Activated T-helper 17 cell treated with anti-CD3 and anti-CD28 coated beads, Interleukin-2, amount 50 U/mL, for 72 hours (primary cell): ENCODE data around the gene PRKCE. TPM values are rescaled to one million over a fixed set of nuclear protein-coding genes. Genes with fewer than 3 reads are reported as not detected.
"Not testable (repeated sequence)": the region's sequence is repeated elsewhere in the genome, so short reads cannot be mapped to it uniquely, and the experiment has no call there.

Experiments used
- ATAC-seq: fragments of 150-1000 bp; cut with Tn5 transposase; replicated peaks from 2 replicates; pipeline ENCODE4 v1.10.0; 2021; ENCODE audit warnings: mild to moderate bottlenecking, moderate library complexity
- H3K27ac Mint-ChIP-seq: one replicate; pipeline ENCODE4 v1.8.0; 2022; ENCODE audit warnings: mixed read lengths
- H3K27me3 Mint-ChIP-seq: one replicate; pipeline ENCODE4 v1.8.0; 2022; ENCODE audit warnings: mixed read lengths
- H3K36me3 Mint-ChIP-seq: one replicate; pipeline ENCODE4 v1.8.0; 2022; ENCODE audit warnings: low read depth, mild to moderate bottlenecking, mixed read lengths
- H3K4me1 Mint-ChIP-seq: one replicate; pipeline ENCODE4 v1.8.0; 2022; ENCODE audit warnings: mixed read lengths
- H3K4me3 Mint-ChIP-seq: one replicate; pipeline ENCODE4 v1.8.0; 2022; ENCODE audit warnings: mild to moderate bottlenecking, mixed read lengths
- H3K9me3 Mint-ChIP-seq: one replicate; pipeline ENCODE4 v1.8.0; 2022; ENCODE audit warnings: mixed read lengths
- total RNA-seq, 2 donors: library from RNA; stranded (reverse); gene quantifications; one replicate each; pipeline ENCODE4 v1.2.3, GENCODE V29; 2022

The PRKCE gene
- total RNA-seq, 2 donors from 2014 or later: 15.9 to 16.6 TPM

- H3K27ac Mint-ChIP-seq: no peak overlapping the region
- H3K9me3 Mint-ChIP-seq: no peaks in the 10 kb centered on the region
- no peaks in the 10 kb centered on the region for H3K27me3 Mint-ChIP-seq
- H3K4me1 Mint-ChIP-seq: peaks cover 8% of the 10 kb centered on the region
- no peak overlapping the region for H3K4me3 Mint-ChIP-seq
- no peaks in the 10 kb centered on the region for H3K36me3 Mint-ChIP-seq
- ATAC-seq: no peak
Observed at GRCh38 chr2:45690231-45690630, 38.8 kb downstream of the PRKCE start.

- H3K36me3 Mint-ChIP-seq: no peaks in the 10 kb centered on the region
- peaks cover 8% of the 10 kb centered on the region for H3K4me1 Mint-ChIP-seq
- no peak for ATAC-seq
- H3K9me3 Mint-ChIP-seq: no peaks in the 10 kb centered on the region
- no peak overlapping the region for H3K27ac Mint-ChIP-seq
- H3K27me3 Mint-ChIP-seq: no peaks in the 10 kb centered on the region
- H3K4me3 Mint-ChIP-seq: no peak overlapping the region
Observed at GRCh38 chr2:45691171-45691999, 39.9 kb downstream of the PRKCE start.

GRCh38 chr2:45692566-45692965 is 41.1 kb downstream of the PRKCE start:
- Mint-ChIP-seq H3K36me3 (no peaks in the 10 kb centered on the region), H3K27me3 (no peaks in the 10 kb centered on the region), H3K27ac (no peak overlapping the region), H3K4me3 (no peak overlapping the region), H3K9me3 (no peaks in the 10 kb centered on the region), H3K4me1 (peaks cover 8% of the 10 kb centered on the region)
- no peak for ATAC-seq

- ATAC-seq, H3K27ac Mint-ChIP-seq, H3K4me1 Mint-ChIP-seq, H3K36me3 Mint-ChIP-seq, H3K9me3 Mint-ChIP-seq, H3K27me3 Mint-ChIP-seq, H3K4me3 Mint-ChIP-seq: not testable (repeated sequence)
Observed at GRCh38 chr2:45695480-45696007, 44.1 kb downstream of the PRKCE start.

- H3K4me1 Mint-ChIP-seq: peaks cover 7% of the 10 kb centered on the region
- H3K36me3 Mint-ChIP-seq: no peaks in the 10 kb centered on the region
Observed at GRCh38 chr2:45696708-45697107, 45.2 kb downstream of the PRKCE start.

GRCh38 chr2:45697190-45697589 is 45.7 kb downstream of the PRKCE start:
- ATAC-seq: no peak
- no peaks in the 10 kb centered on the region for H3K27me3 Mint-ChIP-seq
- H3K4me3 Mint-ChIP-seq: no peak overlapping the region
- no peaks in the 10 kb centered on the region for H3K9me3 Mint-ChIP-seq
- H3K36me3 Mint-ChIP-seq: no peaks in the 10 kb centered on the region
- H3K4me1 Mint-ChIP-seq: peaks cover 7% of the 10 kb centered on the region
- no peak overlapping the region for H3K27ac Mint-ChIP-seq

More at GRCh38 chr2:45696708-45697107, 45.2 kb downstream of the PRKCE start:
- no peak overlapping the region for H3K4me3 Mint-ChIP-seq
- no peaks in the 10 kb centered on the region for H3K27me3 Mint-ChIP-seq
- no peaks in the 10 kb centered on the region for H3K9me3 Mint-ChIP-seq
- ATAC-seq: no peak
- no peak overlapping the region for H3K27ac Mint-ChIP-seq

- H3K4me3 Mint-ChIP-seq: no peak overlapping the region
- no peaks in the 10 kb centered on the region for H3K27me3 Mint-ChIP-seq
- H3K9me3 Mint-ChIP-seq: no peaks in the 10 kb centered on the region
- no peak overlapping the region for H3K27ac Mint-ChIP-seq
- no peaks in the 10 kb centered on the region for H3K36me3 Mint-ChIP-seq
- no peak for ATAC-seq
- peaks cover 7% of the 10 kb centered on the region for H3K4me1 Mint-ChIP-seq
Observed at GRCh38 chr2:45698554-45698953, 47.1 kb downstream of the PRKCE start.

GRCh38 chr2:45699032-45699658 is 47.7 kb downstream of the PRKCE start:
- no peak overlapping the region for H3K4me3 Mint-ChIP-seq

GRCh38 chr2:45700407-45701013 is 49.0 kb downstream of the PRKCE start:
- H3K27ac Mint-ChIP-seq: no peak overlapping the region
- no peaks in the 10 kb centered on the region for H3K36me3 Mint-ChIP-seq
- H3K4me3 Mint-ChIP-seq: no peak overlapping the region
- no peaks in the 10 kb centered on the region for H3K27me3 Mint-ChIP-seq
- H3K4me1 Mint-ChIP-seq: peaks cover 7% of the 10 kb centered on the region
- ATAC-seq: no peak
- H3K9me3 Mint-ChIP-seq: no peaks in the 10 kb centered on the region

More at GRCh38 chr2:45699032-45699658, 47.7 kb downstream of the PRKCE start:
- ATAC-seq: peak; percentile 92
- Mint-ChIP-seq H3K9me3 (no peaks in the 10 kb centered on the region), H3K36me3 (no peaks in the 10 kb centered on the region), H3K4me1 (peaks cover 7% of the 10 kb centered on the region), H3K27ac (peak overlapping the region; percentile 38), H3K27me3 (no peaks in the 10 kb centered on the region)

GRCh38 chr2:45705233-45705632 is 53.8 kb downstream of the PRKCE start:
- Mint-ChIP-seq H3K4me1 (no peaks in the 10 kb centered on the region), H3K27me3 (no peaks in the 10 kb centered on the region), H3K36me3 (peaks cover 6% of the 10 kb centered on the region), H3K4me3 (no peak overlapping the region), H3K9me3 (no peaks in the 10 kb centered on the region), H3K27ac (no peak overlapping the region)
- no peak for ATAC-seq

GRCh38 chr2:45706033-45706432 is 54.6 kb downstream of the PRKCE start:
- H3K4me3 Mint-ChIP-seq: no peak overlapping the region
- H3K27me3 Mint-ChIP-seq: no peaks in the 10 kb centered on the region
- ATAC-seq: no peak
- no peaks in the 10 kb centered on the region for H3K4me1 Mint-ChIP-seq
- no peaks in the 10 kb centered on the region for H3K9me3 Mint-ChIP-seq
- H3K36me3 Mint-ChIP-seq: peaks cover 6% of the 10 kb centered on the region
- H3K27ac Mint-ChIP-seq: no peak overlapping the region

- H3K9me3 Mint-ChIP-seq: no peaks in the 10 kb centered on the region
- H3K4me1 Mint-ChIP-seq: no peaks in the 10 kb centered on the region
- H3K36me3 Mint-ChIP-seq: peaks cover 6% of the 10 kb centered on the region
- H3K27me3 Mint-ChIP-seq: no peaks in the 10 kb centered on the region
- no peak overlapping the region for H3K4me3 Mint-ChIP-seq
- H3K27ac Mint-ChIP-seq: no peak overlapping the region
- ATAC-seq: no peak
Observed at GRCh38 chr2:45707006-45707405, 55.5 kb downstream of the PRKCE start.

GRCh38 chr2:45707661-45708060 is 56.2 kb downstream of the PRKCE start:
- ATAC-seq: no peak
- Mint-ChIP-seq H3K36me3 (peaks cover 6% of the 10 kb centered on the region), H3K27ac (no peak overlapping the region), H3K4me3 (no peak overlapping the region), H3K4me1 (no peaks in the 10 kb centered on the region), H3K9me3 (no peaks in the 10 kb centered on the region), H3K27me3 (no peaks in the 10 kb centered on the region)

GRCh38 chr2:45708501-45708900 is 57.0 kb downstream of the PRKCE start:
- ATAC-seq: no peak
- Mint-ChIP-seq H3K4me3 (no peak overlapping the region), H3K9me3 (no peaks in the 10 kb centered on the region), H3K4me1 (no peaks in the 10 kb centered on the region), H3K27ac (no peak overlapping the region), H3K27me3 (no peaks in the 10 kb centered on the region), H3K36me3 (peaks cover 6% of the 10 kb centered on the region)

GRCh38 chr2:45709137-45709536 is 57.7 kb downstream of the PRKCE start:
- Mint-ChIP-seq H3K36me3 (peaks cover 6% of the 10 kb centered on the region), H3K27me3 (no peaks in the 10 kb centered on the region), H3K27ac (no peak overlapping the region), H3K4me1 (no peaks in the 10 kb centered on the region), H3K4me3 (no peak overlapping the region), H3K9me3 (no peaks in the 10 kb centered on the region)
- ATAC-seq: no peak
